GM08714 (cell line): ENCODE measurements around the gene MIER2.
"Not testable (repeated sequence)": the region's sequence is repeated elsewhere in the genome, so short reads cannot be mapped to it uniquely, and the experiment has no call there.

Source experiments
- H3K4me3 ChIP-seq: fragments of 200-500 bp; sonication (Bioruptor generic); 2 replicates; pipeline ENCODE4 v1.5.1; 2014; ENCODE audit warnings: mild to moderate bottlenecking, low read length, inconsistent platforms
- ZNF274 ChIP-seq: IDR thresholded peaks from 2 replicates; pipeline ENCODE4 v1.6.1; 2012; ENCODE audit warnings: mild to moderate bottlenecking, low read depth, low read length

Gene MIER2

GRCh38 chr19:273393-273792 is 71.2 kb downstream of the MIER2 start:
- TF ChIP-seq ZNF274: no peak
- no peak overlapping the region for H3K4me3 ChIP-seq

GRCh38 chr19:271856-272255 is 72.7 kb downstream of the MIER2 start:
- TF ChIP-seq ZNF274: no peak
- no peak overlapping the region for H3K4me3 ChIP-seq

- H3K4me3 ChIP-seq: not testable (repeated sequence)
Measured at GRCh38 chr19:270766-271318, 73.8 kb downstream of the MIER2 start.

GRCh38 chr19:269241-269640 is 75.4 kb downstream of the MIER2 start:
- no peak overlapping the region for H3K4me3 ChIP-seq
- TF ChIP-seq ZNF274: no peak

GRCh38 chr19:262125-262524 is 82.5 kb downstream of the MIER2 start:
- no peak overlapping the region for H3K4me3 ChIP-seq
- TF ChIP-seq ZNF274: no peak

- H3K4me3 ChIP-seq: not testable (repeated sequence)
Measured at GRCh38 chr19:256804-257203, 87.8 kb downstream of the MIER2 start.
